Liver (tissue), 9 donors: ENCODE data around the gene RPH3AL. TPM values are rescaled to one million over a fixed set of nuclear protein-coding genes. Genes with fewer than 3 reads are reported as not detected.
A peak's percentile ranks its signal among the peaks of the same experiment; 100 is the strongest.

Experiments
- DNase-seq: peaks from one replicate; pipeline ENCODE4 v3.0.0-alpha.2; 2017; ENCODE audit warnings: low spot score
- H3K27ac ChIP-seq, 2 donors: one replicate each; pipeline ENCODE4 v1.7.0; 2013; ENCODE audit warnings: inconsistent platforms in 2 of 2, low read length in 2 of 2, control low read depth in 1 of 2, low read depth in 1 of 2, mild to moderate bottlenecking in 1 of 2
- H3K27me3 ChIP-seq, 4 donors: one replicate each; pipeline versions ENCODE4 v1.6.1 to v1.7.0; 2013; ENCODE audit warnings: low read length in 3 of 4, inconsistent platforms in 1 of 4, mild to moderate bottlenecking in 1 of 4, moderate library complexity in 1 of 4; ENCODE audit not compliant: control insufficient read depth in 4 of 4, insufficient read depth in 4 of 4
- H3K36me3 ChIP-seq, 4 donors: one replicate each; pipeline versions ENCODE4 v1.6.1 to v1.7.0; 2013; ENCODE audit warnings: low read length in 3 of 4, mild to moderate bottlenecking in 3 of 4, low read depth in 1 of 4, moderate library complexity in 1 of 4; ENCODE audit not compliant: control insufficient read depth in 4 of 4, insufficient read depth in 3 of 4
- H3K4me1 ChIP-seq, 4 donors: one replicate each; pipeline versions ENCODE4 v1.6.1 to v1.7.0; 2013; ENCODE audit warnings: low read length in 3 of 4, mild to moderate bottlenecking in 3 of 4, moderate library complexity in 1 of 4; ENCODE audit not compliant: control insufficient read depth in 4 of 4, insufficient read depth in 4 of 4
- H3K4me3 ChIP-seq, 3 donors: one replicate each; pipeline versions ENCODE4 v1.6.1 to v1.7.0; 2013; ENCODE audit warnings: low read length in 3 of 3, control low read depth in 1 of 3, low read depth in 1 of 3, mild to moderate bottlenecking in 1 of 3
- H3K9ac ChIP-seq, 2 donors: one replicate each; pipeline ENCODE4 v1.7.0; 2013; ENCODE audit warnings: low read length in 2 of 2, mild to moderate bottlenecking in 2 of 2, moderate library complexity in 2 of 2, control low read depth in 1 of 2, low read depth in 1 of 2
- H3K9me3 ChIP-seq, 4 donors: one replicate each; pipeline versions ENCODE4 v1.6.1 to v1.7.0; 2013; ENCODE audit warnings: low read length in 3 of 4; ENCODE audit not compliant: control insufficient read depth in 4 of 4
- ATF3 ChIP-seq: IDR thresholded peaks from 2 replicates; pipeline ENCODE4 v1.6.1; 2016; ENCODE audit warnings: antibody characterized with exemption
- EGR1 ChIP-seq, 2 donors: IDR thresholded peaks; 2 replicates each; pipeline ENCODE4 v1.6.1; 2016 to 2018; ENCODE audit warnings: antibody characterized with exemption in 2 of 2, low read depth in 2 of 2
- FOXA1 ChIP-seq: IDR thresholded peaks from 2 replicates; pipeline ENCODE4 v1.6.1; 2016; ENCODE audit warnings: antibody characterized with exemption
- FOXA2 ChIP-seq: IDR thresholded peaks from 2 replicates; pipeline ENCODE4 v1.6.1; 2016; ENCODE audit warnings: antibody characterized with exemption
- GABPA ChIP-seq, 2 donors: IDR thresholded peaks in 1 of 2; conservative IDR thresholded peaks in 1 of 2; 2 replicates each; pipeline ENCODE4 v1.6.1; 2016; ENCODE audit warnings: antibody characterized with exemption in 2 of 2, mild to moderate bottlenecking in 1 of 2, moderate library complexity in 1 of 2
- HNF4A ChIP-seq, 2 donors: conservative IDR thresholded peaks; 2 replicates each; pipeline ENCODE4 v1.6.1; 2016; ENCODE audit warnings: antibody characterized with exemption in 2 of 2, mild to moderate bottlenecking in 2 of 2
- HNF4G ChIP-seq: IDR thresholded peaks from 2 replicates; pipeline ENCODE4 v1.6.1; 2016; ENCODE audit warnings: antibody characterized with exemption
- JUND ChIP-seq, 2 donors: IDR thresholded peaks; 2 replicates each; pipeline ENCODE4 v1.6.1; 2016; ENCODE audit warnings: antibody characterized with exemption in 2 of 2
- MAX ChIP-seq: IDR thresholded peaks from 2 replicates; pipeline ENCODE4 v1.6.1; 2016; ENCODE audit warnings: antibody characterized with exemption
- NR2F2 ChIP-seq: IDR thresholded peaks from 2 replicates; pipeline ENCODE4 v1.6.1; 2016; ENCODE audit warnings: antibody characterized with exemption
- RAD21 ChIP-seq, 2 donors: IDR thresholded peaks; 2 replicates each; pipeline ENCODE4 v1.6.1; 2016; ENCODE audit warnings: antibody characterized with exemption in 2 of 2, mild to moderate bottlenecking in 2 of 2
- RXRA ChIP-seq, 2 donors: IDR thresholded peaks; 2 replicates each; pipeline ENCODE4 v1.6.1; 2017 to 2018; ENCODE audit warnings: antibody characterized with exemption in 2 of 2, mild to moderate bottlenecking in 1 of 2
- SP1 ChIP-seq: IDR thresholded peaks from 2 replicates; pipeline ENCODE4 v1.6.1; 2018; ENCODE audit warnings: antibody characterized with exemption, mild to moderate bottlenecking
- TAF1 ChIP-seq: conservative IDR thresholded peaks from 2 replicates; pipeline ENCODE4 v1.6.1; 2016; ENCODE audit warnings: antibody characterized with exemption, mild to moderate bottlenecking
- YY1 ChIP-seq: IDR thresholded peaks from 2 replicates; pipeline ENCODE4 v1.6.1; 2016; ENCODE audit warnings: antibody characterized with exemption, mild to moderate bottlenecking
- ZBTB33 ChIP-seq: IDR thresholded peaks from 2 replicates; pipeline ENCODE4 v1.6.1; 2016; ENCODE audit warnings: antibody characterized with exemption
- WGBS: extraction: QIAGEN DNeasy Blood & Tissue Kit; methylation state at CpG from one replicate; pipeline ENCODE4 v1.1.7; 2013; 5-methylcytosine and 5-hydroxymethylcytosine counted together
- polyA plus RNA-seq, 2 donors: library from polyadenylated mRNA; stranded (reverse) in 1 of 2; unstranded in 1 of 2; fragments of 200-250 nt in 1 of 2; fragments of >200 nt in 1 of 2; fragmentation: Nextera tagmentation in 1 of 2; extraction: Ambion mirVana in 1 of 2; gene quantifications; one replicate each; pipeline versions ENCODE4 v1.2.1 to v1.2.3, GENCODE V29; 2013 to 2015
- total RNA-seq, 2 donors: library from RNA; depleted of rRNA; stranded (reverse); fragments of >200 nt; gene quantifications; one replicate each; pipeline ENCODE4 v1.2.3, GENCODE V29; 2014
- TF ChIP-seq, protein P1 (sequence below): fragments of 150-350 bp; IDR thresholded peaks from 2 replicates; pipeline ENCODE4 v1.5.1; 2017; ENCODE audit warnings: improper control_type of control experiment, low read depth, low read length; ENCODE audit not compliant: missing input control
- TF ChIP-seq, protein P2 (sequence below): IDR thresholded peaks from 2 replicates; pipeline ENCODE4 v1.6.1; 2016; ENCODE audit warnings: antibody characterized with exemption, mild to moderate bottlenecking
- donor health status: healthy.
- donor health status: healthy.
- donor health status: healthy.
- donor health status: healthy.
- donor health status: healthy.

RPH3AL gene
- total and polyA plus RNA-seq, 4 donors, result 8.5 to 52.5 (median 13.9) TPM

DNA sequence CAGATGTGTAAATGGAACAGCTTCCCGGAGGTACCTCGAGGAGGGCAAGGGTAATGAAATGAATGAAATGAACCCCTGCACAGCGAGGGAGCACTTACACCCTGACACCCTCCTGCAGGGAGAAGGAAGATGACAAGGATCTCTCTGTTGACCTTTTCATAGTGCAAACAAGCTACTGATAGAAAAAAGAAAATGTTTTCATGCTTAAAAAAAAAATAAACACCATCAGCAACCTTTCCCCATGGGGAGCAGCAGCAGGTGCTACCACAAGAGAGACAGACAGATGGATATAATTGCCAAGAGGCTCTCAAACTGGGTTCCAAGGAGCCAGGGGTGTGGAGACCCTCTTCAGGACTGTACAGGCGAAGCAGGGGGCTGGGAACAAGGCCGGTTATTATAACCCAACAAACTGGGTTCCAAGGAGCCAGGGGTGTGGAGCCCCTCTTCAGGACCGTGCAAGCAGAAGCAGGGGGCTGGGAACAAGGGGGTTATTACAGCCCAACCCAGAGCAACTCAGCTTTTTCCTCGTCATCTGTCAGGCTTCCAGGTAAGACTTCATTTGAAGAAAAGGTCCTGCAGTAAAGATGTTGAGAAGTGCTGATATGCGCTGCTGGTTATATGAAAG is 718 bp upstream of the RPH3AL start:
- H3K9ac ChIP-seq, result peak overlapping the region; percentile 11 to 71
- 51% methylated on average over 8 of the region's 8 CpGs for WGBS
- DNase-seq, result no peak
- H3K4me3 ChIP-seq, result peak overlapping the region; percentile 28 to 60 (median 51)
- H3K27me3 ChIP-seq, result no peaks in the 10 kb centered on the region
- no peaks in the 10 kb centered on the region for H3K36me3 ChIP-seq
- no peak for TF ChIP-seq ATF3
- no peak for TF ChIP-seq HNF4G
- no peak for TF ChIP-seq EGR1 (IDR thresholded peaks at IDR 0.05; ENCODE audit: low read depth in 2 of 2)
- TF ChIP-seq JUND (IDR thresholded peaks at IDR 0.05), result no peak
- no peak for TF ChIP-seq NR2F2
- no peak for TF ChIP-seq RXRA (IDR thresholded peaks at IDR 0.05)
- TF ChIP-seq, protein P1, sequence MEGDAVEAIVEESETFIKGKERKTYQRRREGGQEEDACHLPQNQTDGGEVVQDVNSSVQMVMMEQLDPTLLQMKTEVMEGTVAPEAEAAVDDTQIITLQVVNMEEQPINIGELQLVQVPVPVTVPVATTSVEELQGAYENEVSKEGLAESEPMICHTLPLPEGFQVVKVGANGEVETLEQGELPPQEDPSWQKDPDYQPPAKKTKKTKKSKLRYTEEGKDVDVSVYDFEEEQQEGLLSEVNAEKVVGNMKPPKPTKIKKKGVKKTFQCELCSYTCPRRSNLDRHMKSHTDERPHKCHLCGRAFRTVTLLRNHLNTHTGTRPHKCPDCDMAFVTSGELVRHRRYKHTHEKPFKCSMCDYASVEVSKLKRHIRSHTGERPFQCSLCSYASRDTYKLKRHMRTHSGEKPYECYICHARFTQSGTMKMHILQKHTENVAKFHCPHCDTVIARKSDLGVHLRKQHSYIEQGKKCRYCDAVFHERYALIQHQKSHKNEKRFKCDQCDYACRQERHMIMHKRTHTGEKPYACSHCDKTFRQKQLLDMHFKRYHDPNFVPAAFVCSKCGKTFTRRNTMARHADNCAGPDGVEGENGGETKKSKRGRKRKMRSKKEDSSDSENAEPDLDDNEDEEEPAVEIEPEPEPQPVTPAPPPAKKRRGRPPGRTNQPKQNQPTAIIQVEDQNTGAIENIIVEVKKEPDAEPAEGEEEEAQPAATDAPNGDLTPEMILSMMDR, result no peak
- TF ChIP-seq, protein P2, sequence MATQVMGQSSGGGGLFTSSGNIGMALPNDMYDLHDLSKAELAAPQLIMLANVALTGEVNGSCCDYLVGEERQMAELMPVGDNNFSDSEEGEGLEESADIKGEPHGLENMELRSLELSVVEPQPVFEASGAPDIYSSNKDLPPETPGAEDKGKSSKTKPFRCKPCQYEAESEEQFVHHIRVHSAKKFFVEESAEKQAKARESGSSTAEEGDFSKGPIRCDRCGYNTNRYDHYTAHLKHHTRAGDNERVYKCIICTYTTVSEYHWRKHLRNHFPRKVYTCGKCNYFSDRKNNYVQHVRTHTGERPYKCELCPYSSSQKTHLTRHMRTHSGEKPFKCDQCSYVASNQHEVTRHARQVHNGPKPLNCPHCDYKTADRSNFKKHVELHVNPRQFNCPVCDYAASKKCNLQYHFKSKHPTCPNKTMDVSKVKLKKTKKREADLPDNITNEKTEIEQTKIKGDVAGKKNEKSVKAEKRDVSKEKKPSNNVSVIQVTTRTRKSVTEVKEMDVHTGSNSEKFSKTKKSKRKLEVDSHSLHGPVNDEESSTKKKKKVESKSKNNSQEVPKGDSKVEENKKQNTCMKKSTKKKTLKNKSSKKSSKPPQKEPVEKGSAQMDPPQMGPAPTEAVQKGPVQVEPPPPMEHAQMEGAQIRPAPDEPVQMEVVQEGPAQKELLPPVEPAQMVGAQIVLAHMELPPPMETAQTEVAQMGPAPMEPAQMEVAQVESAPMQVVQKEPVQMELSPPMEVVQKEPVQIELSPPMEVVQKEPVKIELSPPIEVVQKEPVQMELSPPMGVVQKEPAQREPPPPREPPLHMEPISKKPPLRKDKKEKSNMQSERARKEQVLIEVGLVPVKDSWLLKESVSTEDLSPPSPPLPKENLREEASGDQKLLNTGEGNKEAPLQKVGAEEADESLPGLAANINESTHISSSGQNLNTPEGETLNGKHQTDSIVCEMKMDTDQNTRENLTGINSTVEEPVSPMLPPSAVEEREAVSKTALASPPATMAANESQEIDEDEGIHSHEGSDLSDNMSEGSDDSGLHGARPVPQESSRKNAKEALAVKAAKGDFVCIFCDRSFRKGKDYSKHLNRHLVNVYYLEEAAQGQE, result no peak
- TF ChIP-seq MAX, result no peak
- TF ChIP-seq GABPA (IDR thresholded peaks at IDR 0.05 in 1 of 2, conservative IDR thresholded peaks at IDR 0.05 in 1 of 2), result no peak
- no peak for TF ChIP-seq ZBTB33
- TF ChIP-seq FOXA2, result no peak
- no peak for TF ChIP-seq SP1
- no peak for TF ChIP-seq YY1
- TF ChIP-seq HNF4A (conservative IDR thresholded peaks at IDR 0.05), result no peak
- TF ChIP-seq RAD21 (IDR thresholded peaks at IDR 0.05), result no peak
- TF ChIP-seq TAF1, result no peak
- no peak for TF ChIP-seq FOXA1
- H3K27ac ChIP-seq, result peak overlapping the region; percentile 93 to 96
- peaks cover 23 to 59% (median 47%) of the 10 kb centered on the region in 4 donors for H3K4me1 ChIP-seq
- no peaks in the 10 kb centered on the region for H3K9me3 ChIP-seq
